Cardiac muscle cell (in vitro differentiated cells and primary cell): Measurements from ENCODE around the gene IPO9. TPM values are rescaled to one million over a fixed set of nuclear protein-coding genes. Genes with fewer than 3 reads are reported as not detected.

ENCODE experiments used
- DNase-seq, 2 donors: peaks; one replicate each; pipeline versions ENCODE4 v3.0.0 to v3.0.0-alpha.2; 2010 to 2017; ENCODE audit warnings: low read depth in 1 of 2, low spot score in 1 of 2
- H3K27ac ChIP-seq: fragments of 200-600 bp; sonication (generic); 2 replicates; pipeline ENCODE4 v1.5.1; 2016
- H3K27me3 ChIP-seq: fragments of 200-600 bp; sonication (generic); 2 replicates; pipeline ENCODE4 v1.6.0; 2016; ENCODE audit warnings: control low read depth
- H3K36me3 ChIP-seq: fragments of 200-600 bp; sonication (generic); 2 replicates; pipeline ENCODE4 v1.5.1; 2016; ENCODE audit warnings: control low read depth
- H3K4me1 ChIP-seq: fragments of 200-600 bp; sonication (generic); 2 replicates; pipeline ENCODE4 v1.8.1; 2017; ENCODE audit warnings: low read depth, mild to moderate bottlenecking, mixed run types
- H3K4me3 ChIP-seq: fragments of 200-600 bp; sonication (generic); 2 replicates; pipeline ENCODE4 v1.5.1; 2016; ENCODE audit warnings: mild to moderate bottlenecking
- H3K9me3 ChIP-seq: fragments of 200-600 bp; sonication (generic); 2 replicates; pipeline ENCODE4 v1.5.1; 2017; ENCODE audit warnings: low read depth, mild to moderate bottlenecking, control low read depth
- CTCF ChIP-seq: IDR thresholded peaks from 2 replicates; pipeline ENCODE4 v1.5.1; 2012; ENCODE audit warnings: low read depth, mild to moderate bottlenecking, low read length
- polyA plus RNA-seq: library from polyadenylated mRNA; unstranded; fragments of >200 nt; fragmentation: Nextera tagmentation; extraction: Ambion mirVana; gene quantifications from 2 replicates; pipeline ENCODE4 v1.2.1, GENCODE V29; 2016
- total RNA-seq: library from RNA; depleted of rRNA; stranded (reverse); fragments of >200 nt; gene quantifications from 2 replicates; pipeline ENCODE4 v1.2.3, GENCODE V29; 2016

Gene IPO9
- total and polyA plus RNA-seq, 2 experiments from 2014 or later: 36.9 to 61.7 TPM

- Histone ChIP-seq H3K27me3 (no peaks in the 10 kb centered on the region), H3K36me3 (peaks cover 89% of the 10 kb centered on the region), H3K4me3 (no peak overlapping the region), H3K4me1 (no peaks in the 10 kb centered on the region), H3K27ac (peak overlapping the region; percentile 15), H3K9me3 (no peaks in the 10 kb centered on the region)
- TF ChIP-seq CTCF: peak; percentile 51
- peak; percentile 30 to 63 for DNase-seq
Measured at GRCh38 chr1:201795066-201795465, 33.9 kb upstream of the IPO9 start.

DNA sequence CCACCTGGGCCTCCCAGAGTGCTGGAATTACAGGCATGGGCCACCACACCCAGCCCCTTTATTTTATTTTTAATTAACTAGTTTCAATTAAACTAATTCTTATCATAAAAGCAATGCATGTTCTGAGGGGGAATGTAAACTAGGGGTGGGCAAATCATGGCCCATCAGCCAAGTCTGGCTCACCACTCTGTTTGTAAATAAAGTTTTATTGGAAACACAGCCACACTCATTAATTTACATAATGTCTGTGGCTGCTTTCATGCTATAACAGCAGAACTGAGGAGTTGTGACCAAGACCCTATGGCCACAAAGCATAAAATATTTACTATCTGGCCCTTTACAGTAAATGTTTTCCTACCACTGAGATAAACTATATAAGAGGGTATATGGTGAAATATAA, 28.7 kb upstream of the IPO9 start:
- peaks cover 81% of the 10 kb centered on the region for H3K36me3 ChIP-seq
- no peaks in the 10 kb centered on the region for H3K9me3 ChIP-seq
- H3K27me3 ChIP-seq: no peaks in the 10 kb centered on the region
- no peak for DNase-seq
- H3K4me3 ChIP-seq: no peak overlapping the region
- H3K4me1 ChIP-seq: no peaks in the 10 kb centered on the region
- no peak overlapping the region for H3K27ac ChIP-seq
- TF ChIP-seq CTCF: no peak

GRCh38 chr1:201806801-201807200, 22.2 kb upstream of the IPO9 start:
- Histone ChIP-seq H3K4me3 (no peak overlapping the region), H3K36me3 (peaks cover 89% of the 10 kb centered on the region)

GRCh38 chr1:201807958-201808632, 20.9 kb upstream of the IPO9 start:
- H3K4me3 ChIP-seq: no peak overlapping the region
- peaks cover 95% of the 10 kb centered on the region for H3K36me3 ChIP-seq
- no peak for TF ChIP-seq CTCF
- H3K27me3 ChIP-seq: no peaks in the 10 kb centered on the region
- no peaks in the 10 kb centered on the region for H3K4me1 ChIP-seq
- peak overlapping the region; percentile 37 for H3K27ac ChIP-seq
- H3K9me3 ChIP-seq: no peaks in the 10 kb centered on the region
- DNase-seq: peak in 1 of 2 donors; percentile 49

More at GRCh38 chr1:201806801-201807200, 22.2 kb upstream of the IPO9 start:
- no peak for DNase-seq
- TF ChIP-seq CTCF: no peak
- Histone ChIP-seq H3K9me3 (no peaks in the 10 kb centered on the region), H3K27ac (peak overlapping the region; percentile 48), H3K4me1 (no peaks in the 10 kb centered on the region), H3K27me3 (no peaks in the 10 kb centered on the region)

GRCh38 chr1:201808633-201808990, 20.3 kb upstream of the IPO9 start:
- no peak for TF ChIP-seq CTCF
- Histone ChIP-seq H3K27ac (peak overlapping the region; percentile 37), H3K36me3 (peaks cover 95% of the 10 kb centered on the region), H3K27me3 (no peaks in the 10 kb centered on the region), H3K9me3 (no peaks in the 10 kb centered on the region), H3K4me1 (no peaks in the 10 kb centered on the region), H3K4me3 (no peak overlapping the region)
- DNase-seq: no peak
